Panc1 (cell line): ENCODE data around the gene CCDC112. TPM values are rescaled to one million over a fixed set of nuclear protein-coding genes. Genes with fewer than 3 reads are reported as not detected.

Experiments
- ATAC-seq: fragments of 200-7000 bp; cut with Tn5 transposase; 2 replicates; pipeline ENCODE4 v1.9.1; 2020; ENCODE audit warnings: mild to moderate bottlenecking, moderate library complexity
- BruUV-seq: library from RNA; stranded (reverse); fragments of 400-500 nt; replicated peaks from 2 replicates; lab custom pipeline; 2021; lab: Mats Ljungman, UMichigan
- CTCF ChIA-PET: fragments of 300-600 bp; sonication (Branson Sonifier 250); formaldehyde crosslinking; loops from one replicate; lab custom pipeline; 2022; ENCODE audit warnings: antibody characterized with exemption; lab: Charles Lee
- POLR2A ChIA-PET: fragments of 300-600 bp; sonication (Branson Sonifier 250); formaldehyde crosslinking; loops from one replicate; lab custom pipeline; 2022; ENCODE audit warnings: antibody characterized with exemption; lab: Charles Lee
- DNase-seq: peaks from one replicate; pipeline ENCODE4 v3.0.0-alpha.2; 2010; ENCODE audit warnings: low read depth, low spot score
- H3K27ac ChIP-seq: 2 replicates; pipeline ENCODE4 v1.5.1; 2011; ENCODE audit warnings: mild to moderate bottlenecking, low read length, inconsistent platforms
- H3K27me3 ChIP-seq: fragments of 200-500 bp; sonication (Bioruptor generic); 2 replicates; pipeline ENCODE4 v1.6.0; 2014; ENCODE audit warnings: low read length, inconsistent platforms; ENCODE audit not compliant: control insufficient read depth, insufficient read depth
- H3K36me3 ChIP-seq: fragments of 200-500 bp; sonication (Bioruptor generic); 2 replicates; pipeline ENCODE4 v1.5.1; 2014; ENCODE audit warnings: inconsistent platforms, mild to moderate bottlenecking, low read length, moderate library complexity; ENCODE audit not compliant: control insufficient read depth, insufficient read depth
- H3K4me1 ChIP-seq: 2 replicates; pipeline ENCODE4 v1.5.1; 2011; ENCODE audit warnings: inconsistent platforms, mild to moderate bottlenecking, low read length, moderate library complexity; ENCODE audit not compliant: control insufficient read depth, insufficient read depth
- H3K4me3 ChIP-seq, 2 experiments: 2 replicates each; pipeline ENCODE4 v1.5.1; 2011 to 2012; ENCODE audit warnings: low read depth in 2 of 2, low read length in 2 of 2, mild to moderate bottlenecking in 2 of 2, inconsistent platforms in 1 of 2, moderate library complexity in 1 of 2
- H3K9me3 ChIP-seq: fragments of 200-500 bp; sonication (Bioruptor generic); 2 replicates; pipeline ENCODE4 v1.5.1; 2014; ENCODE audit warnings: low read depth, mild to moderate bottlenecking, inconsistent platforms, low read length, moderate library complexity; ENCODE audit not compliant: control insufficient read depth, insufficient read depth
- CTCF ChIP-seq: fragments of 450-650 bp; IDR thresholded peaks from 2 replicates; pipeline ENCODE4 v1.5.1; 2017; ENCODE audit warnings: mild to moderate bottlenecking
- POLR2AphosphoS5 ChIP-seq: IDR thresholded peaks from 2 replicates; pipeline ENCODE4 v1.6.1; 2012; ENCODE audit warnings: mild to moderate bottlenecking, low read depth, low read length, moderate library complexity
- REST ChIP-seq, 2 experiments: IDR thresholded peaks; 2 replicates each; pipeline ENCODE4 v1.6.1; 2011 to 2012; ENCODE audit warnings: low read depth in 2 of 2, control low read depth in 1 of 2, low read length in 1 of 2, mild to moderate bottlenecking in 1 of 2, moderate library complexity in 1 of 2; ENCODE audit not compliant: insufficient read depth in 1 of 2
- SIN3A ChIP-seq: IDR thresholded peaks from 2 replicates; pipeline ENCODE4 v1.6.1; 2012; ENCODE audit warnings: low read depth, mild to moderate bottlenecking, low read length, moderate library complexity, borderline replicate concordance; ENCODE audit not compliant: insufficient read depth
- TCF7L2 ChIP-seq: IDR thresholded peaks from 2 replicates; pipeline ENCODE4 v1.6.1; 2011; ENCODE audit warnings: mild to moderate bottlenecking, low read depth, low read length, inconsistent platforms
- in situ Hi-C: cut with HindIII; loops from 2 replicates; pipeline ENCODE4 v1.10.0; 2016; ENCODE audit warnings: low sequenced_read_pairs, low pct_unique_long_range_greater_than_20kb
- intact Hi-C: fragments of 100-400 bp; cut with micrococcal nuclease; formaldehyde crosslinking; loops from one replicate; pipeline ENCODE4 v1.10.0; 2022; ENCODE audit not compliant: unreplicated experiment
- total RNA-seq: library from RNA; stranded (reverse); gene quantifications from one replicate; pipeline ENCODE4 v1.2.1, GENCODE V29; 2021; ENCODE audit not compliant: unreplicated experiment

The CCDC112 gene
- total RNA-seq, 1 experiment from 2014 or later: 5.6 TPM

- TF ChIP-seq SIN3A (no peak), REST (IDR thresholded peaks at IDR 0.05; ENCODE audit: insufficient read depth in 1 of 2, low read depth in 2 of 2, low read length in 1 of 2) (no peak), POLR2AphosphoS5 (no peak), TCF7L2 (no peak), CTCF (no peak)
- ChIA-PET CTCF (no interaction called here), POLR2A (no interaction called here)
- H3K27ac ChIP-seq: no peak overlapping the region
- ATAC-seq (no peak), DNase-seq (no peak)
- in situ Hi-C loops (no loop called here), intact Hi-C loops (no loop called here)
- no TSS peak for BruUV-seq
- no peaks in the 10 kb centered on the region for H3K36me3 ChIP-seq
- H3K9me3 ChIP-seq: no peaks in the 10 kb centered on the region
- no peaks in the 10 kb centered on the region for H3K4me1 ChIP-seq
- peaks cover 9% of the 10 kb centered on the region; the same call in 1 of the 2 replicates for H3K27me3 ChIP-seq
- no peak overlapping the region for H3K4me3 ChIP-seq
These were observed 8.0 kb upstream of the CCDC112 start for GRCh38 chr5:115304496-115304895.

DNA sequence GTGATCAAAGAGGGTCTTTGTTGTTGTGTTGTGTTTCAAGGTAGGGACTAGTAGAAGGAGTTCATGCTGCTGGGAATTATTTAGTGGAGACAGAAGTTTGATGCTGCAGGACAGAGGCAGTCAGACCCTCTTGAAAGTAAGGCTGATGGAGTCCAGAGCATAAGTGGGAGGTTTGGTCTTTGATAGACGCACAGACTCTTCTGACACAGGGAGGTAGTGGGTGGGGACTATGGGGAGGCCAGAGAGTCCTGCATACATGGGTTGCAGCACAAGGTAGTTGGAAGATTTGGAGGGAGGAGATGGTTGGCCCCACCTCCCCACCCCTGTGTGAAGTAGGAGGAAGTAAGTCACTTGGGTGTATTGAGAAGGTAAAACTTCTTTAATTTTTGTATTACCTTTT is 2.4 kb upstream of the CCDC112 start:
- POLR2A ChIA-PET: no interaction called here
- Histone ChIP-seq H3K27ac (no peak overlapping the region), H3K27me3 (peaks cover 5% of the 10 kb centered on the region; the same call in 1 of the 2 replicates), H3K36me3 (no peaks in the 10 kb centered on the region; the same call in 1 of the 2 replicates), H3K4me3 (no peak overlapping the region), H3K4me1 (0 out of 2 replicates have a peak, but pooled peaks cover 5% of the 10 kb centered on the region), H3K9me3 (no peaks in the 10 kb centered on the region)
- TF ChIP-seq CTCF: no peak
- no peak for TF ChIP-seq TCF7L2
- TF ChIP-seq SIN3A: no peak
- no peak for TF ChIP-seq POLR2AphosphoS5
- TF ChIP-seq REST (IDR thresholded peaks at IDR 0.05; ENCODE audit: insufficient read depth in 1 of 2, low read depth in 2 of 2, low read length in 1 of 2): no peak
- CTCF ChIA-PET: no interaction called here
- in situ Hi-C loops: no loop called here
- intact Hi-C loops: no loop called here
- BruUV-seq: no TSS peak
- no peak for ATAC-seq
- DNase-seq: no peak
